ENCODE results near the gene AVEN. TPM values are rescaled to one million over a fixed set of nuclear protein-coding genes. Genes with fewer than 3 reads are reported as not detected.
A peak's percentile ranks its signal among the peaks of the same experiment; 100 is the strongest.

Gene AVEN
- total and polyA plus RNA-seq, 2 experiments from 2014 or later, result 18.2 to 27.0 TPM

GRCh38 chr15:33934396-33934795 lies 104.6 kb downstream of the AVEN start:
- Histone ChIP-seq H3K4me2 (ENCODE audit: unreplicated experiment) (peak overlapping the region; percentile 19), H3K9me3 (ENCODE audit: low read depth) (no peaks in the 10 kb centered on the region), H3F3A (ENCODE audit: insufficient read depth) (no peaks in the 10 kb centered on the region; the same call in 1 of the 2 replicates), H3K9me2 (ENCODE audit: insufficient read depth) (no peaks in the 10 kb centered on the region), H3K9ac (no peak overlapping the region), H2AFZ (no peak overlapping the region), H3K4me3 (no peak overlapping the region), H3K27ac (no peak overlapping the region), H3K79me2 (ENCODE audit: insufficient read depth) (no peaks in the 10 kb centered on the region; the same call in 1 of the 2 replicates), H3K4me1 (ENCODE audit: insufficient read depth) (peaks cover 9% of the 10 kb centered on the region), H4K20me1 (ENCODE audit: insufficient read depth) (no peaks in the 10 kb centered on the region), H3K27me3 (replicated peaks; ENCODE audit: insufficient read depth) (no peaks in the 10 kb centered on the region), H3K36me3 (ENCODE audit: low read depth) (no peaks in the 10 kb centered on the region)
- 93% methylated on average over 3 of the region's 3 CpGs for WGBS, 2 experiments (ENCODE audit: low coverage in 1 of 2, low lambda C conversion rate in 2 of 2, missing lambda C conversion rate in 2 of 2)
- in situ Hi-C loops (cut with MboI), result no loop called here
- DNase-seq, result peak; percentile 13
- TF ChIP-seq EZH2 (IDR thresholded peaks at IDR 0.05; ENCODE audit: insufficient read depth, poor library complexity, severe bottlenecking), result no peak
- no peak for TF ChIP-seq EZH2phosphoT487 (IDR thresholded peaks at IDR 0.05; ENCODE audit: insufficient read depth, low read depth)

GRCh38 chr15:33932734-33933133 lies 106.3 kb downstream of the AVEN start:
- no peaks in the 10 kb centered on the region; the same call in 1 of the 2 replicates for H3K79me2 ChIP-seq (ENCODE audit: insufficient read depth)
- no peak overlapping the region for H3K4me3 ChIP-seq
- no peak for DNase-seq
- H4K20me1 ChIP-seq (ENCODE audit: insufficient read depth), result no peaks in the 10 kb centered on the region
- 94 to 100% methylated on average over 2 of the region's 2 CpGs for WGBS, 2 experiments (ENCODE audit: low coverage in 1 of 2, low lambda C conversion rate in 2 of 2, missing lambda C conversion rate in 2 of 2)
- peaks cover 9% of the 10 kb centered on the region for H3K4me1 ChIP-seq (ENCODE audit: insufficient read depth)
- no peak overlapping the region for H3K4me2 ChIP-seq (ENCODE audit: unreplicated experiment)
- no peaks in the 10 kb centered on the region for H3K9me3 ChIP-seq (ENCODE audit: low read depth)
- H3F3A ChIP-seq (ENCODE audit: insufficient read depth), result no peaks in the 10 kb centered on the region; the same call in 1 of the 2 replicates
- no peaks in the 10 kb centered on the region for H3K27me3 ChIP-seq (replicated peaks; ENCODE audit: insufficient read depth)
- no peak overlapping the region for H2AFZ ChIP-seq
- no peak overlapping the region for H3K27ac ChIP-seq
- H3K9ac ChIP-seq, result no peak overlapping the region
- no peak for TF ChIP-seq EZH2phosphoT487 (IDR thresholded peaks at IDR 0.05; ENCODE audit: insufficient read depth, low read depth)
- TF ChIP-seq EZH2 (IDR thresholded peaks at IDR 0.05; ENCODE audit: insufficient read depth, poor library complexity, severe bottlenecking), result no peak
- H3K36me3 ChIP-seq (ENCODE audit: low read depth), result no peaks in the 10 kb centered on the region
- in situ Hi-C loops (cut with MboI), result no loop called here
- no peaks in the 10 kb centered on the region for H3K9me2 ChIP-seq (ENCODE audit: insufficient read depth)

GRCh38 chr15:33926260-33926659 lies 112.7 kb downstream of the AVEN start:
- H3K4me3 ChIP-seq, result no peak overlapping the region
- in situ Hi-C loops (cut with MboI), result no loop called here
- H3K79me2 ChIP-seq (ENCODE audit: insufficient read depth), result no peaks in the 10 kb centered on the region
- H3F3A ChIP-seq (ENCODE audit: insufficient read depth), result no peaks in the 10 kb centered on the region
- no peak overlapping the region for H3K4me2 ChIP-seq (ENCODE audit: unreplicated experiment)
- 75 to 83% methylated on average over 4 of the region's 4 CpGs for WGBS, 2 experiments (ENCODE audit: low coverage in 1 of 2, low lambda C conversion rate in 2 of 2, missing lambda C conversion rate in 2 of 2)
- no peaks in the 10 kb centered on the region for H3K9me3 ChIP-seq (ENCODE audit: low read depth)
- no peaks in the 10 kb centered on the region for H3K9me2 ChIP-seq (ENCODE audit: insufficient read depth)
- H3K27me3 ChIP-seq (replicated peaks; ENCODE audit: insufficient read depth), result no peaks in the 10 kb centered on the region
- no peaks in the 10 kb centered on the region for H4K20me1 ChIP-seq (ENCODE audit: insufficient read depth)
- no peak overlapping the region for H3K9ac ChIP-seq
- TF ChIP-seq EZH2 (IDR thresholded peaks at IDR 0.05; ENCODE audit: insufficient read depth, poor library complexity, severe bottlenecking), result no peak
- TF ChIP-seq EZH2phosphoT487 (IDR thresholded peaks at IDR 0.05; ENCODE audit: insufficient read depth, low read depth), result no peak
- H2AFZ ChIP-seq, result no peak overlapping the region
- H3K36me3 ChIP-seq (ENCODE audit: low read depth), result no peaks in the 10 kb centered on the region
- H3K27ac ChIP-seq, result no peak overlapping the region
- H3K4me1 ChIP-seq (ENCODE audit: insufficient read depth), result no peaks in the 10 kb centered on the region
- DNase-seq, result no peak

GRCh38 chr15:33923446-33923845 lies 115.6 kb downstream of the AVEN start:
- DNase-seq, result no peak
- Histone ChIP-seq H3K36me3 (ENCODE audit: low read depth) (no peaks in the 10 kb centered on the region), H3K27me3 (replicated peaks; ENCODE audit: insufficient read depth) (no peaks in the 10 kb centered on the region), H3K9me2 (ENCODE audit: insufficient read depth) (no peaks in the 10 kb centered on the region), H3K4me2 (ENCODE audit: unreplicated experiment) (no peak overlapping the region), H3K4me3 (no peak overlapping the region), H3K79me2 (ENCODE audit: insufficient read depth) (no peaks in the 10 kb centered on the region), H3K4me1 (ENCODE audit: insufficient read depth) (no peaks in the 10 kb centered on the region), H3F3A (ENCODE audit: insufficient read depth) (no peaks in the 10 kb centered on the region), H3K9ac (no peak overlapping the region), H3K9me3 (ENCODE audit: low read depth) (no peaks in the 10 kb centered on the region), H3K27ac (no peak overlapping the region), H2AFZ (no peak overlapping the region), H4K20me1 (ENCODE audit: insufficient read depth) (no peaks in the 10 kb centered on the region)
- WGBS, 2 experiments (ENCODE audit: low coverage in 1 of 2, low lambda C conversion rate in 2 of 2, missing lambda C conversion rate in 2 of 2), result 84 to 90% methylated on average over 1 of the region's 1 CpG
- no peak for TF ChIP-seq EZH2phosphoT487 (IDR thresholded peaks at IDR 0.05; ENCODE audit: insufficient read depth, low read depth)
- no peak for TF ChIP-seq EZH2 (IDR thresholded peaks at IDR 0.05; ENCODE audit: insufficient read depth, poor library complexity, severe bottlenecking)
- in situ Hi-C loops (cut with MboI), result no loop called here

Measured in GM23248 (cell line).